WTC11 (cell line): ENCODE data around the gene ZNF526. TPM values are rescaled to one million over a fixed set of nuclear protein-coding genes. Genes with fewer than 3 reads are reported as not detected.

Experiments
- ATAC-seq: fragments of 200-7000 bp; cut with Tn5 transposase; 2 replicates; pipeline ENCODE4 v1.10.0; 2021; ENCODE audit warnings: mild to moderate bottlenecking, moderate library complexity
- CTCF ChIA-PET: fragments of 300-600 bp; sonication (Branson Sonifier 250); formaldehyde crosslinking; loops from one replicate; lab custom pipeline; 2021; ENCODE audit warnings: antibody characterized with exemption; lab: Charles Lee
- POLR2A ChIA-PET: fragments of 350-600 bp; sonication (Branson Sonifier 250); formaldehyde crosslinking; loops from one replicate; lab custom pipeline; 2021; ENCODE audit warnings: antibody characterized with exemption; lab: Charles Lee
- DNase-seq: peaks from one replicate; pipeline ENCODE4 v3.0.0; 2021; ENCODE audit warnings: low spot score
- H3K27ac Mint-ChIP-seq: 2 replicates; pipeline ENCODE4 v1.8.0; 2021; ENCODE audit warnings: mixed read lengths
- H3K27me3 Mint-ChIP-seq: 2 replicates; pipeline ENCODE4 v1.8.0; 2021; ENCODE audit warnings: low read depth, mild to moderate bottlenecking, moderate library complexity, mixed read lengths
- H3K36me3 Mint-ChIP-seq: 2 replicates; pipeline ENCODE4 v1.8.0; 2021; ENCODE audit warnings: mixed read lengths
- H3K4me1 Mint-ChIP-seq: 2 replicates; pipeline ENCODE4 v1.8.0; 2022; ENCODE audit warnings: mixed read lengths
- H3K4me3 Mint-ChIP-seq: 2 replicates; pipeline ENCODE4 v1.8.0; 2021; ENCODE audit warnings: mild to moderate bottlenecking, moderate library complexity, mixed read lengths
- H3K9me3 Mint-ChIP-seq: 2 replicates; pipeline ENCODE4 v1.8.0; 2021; ENCODE audit warnings: mixed read lengths
- CBFB ChIP-seq: sonication (generic); formaldehyde crosslinking; IDR thresholded peaks from 2 replicates; pipeline ENCODE4 v1.8.1; 2022; ENCODE audit warnings: mild to moderate bottlenecking, low read depth, missing genetic modification reagents
- ESRRA ChIP-seq: sonication (generic); formaldehyde crosslinking; IDR thresholded peaks from 2 replicates; pipeline ENCODE4 v1.8.1; 2022; ENCODE audit warnings: mild to moderate bottlenecking, missing genetic modification reagents, borderline replicate concordance
- FOXJ3 ChIP-seq: sonication (generic); formaldehyde crosslinking; IDR thresholded peaks from 2 replicates; pipeline ENCODE4 v1.9.0; 2021; ENCODE audit warnings: missing genetic modification reagents, mild to moderate bottlenecking, borderline replicate concordance
- FOXP1 ChIP-seq: sonication (generic); formaldehyde crosslinking; IDR thresholded peaks from 2 replicates; pipeline ENCODE4 v1.8.0; 2022; ENCODE audit warnings: missing genetic modification reagents, mild to moderate bottlenecking, moderate library complexity, borderline replicate concordance
- GTF2I ChIP-seq: fragments of 250-450 bp; sonication (Bioruptor Pico); conservative IDR thresholded peaks from 2 replicates; pipeline ENCODE4 v1.4.0; 2021; ENCODE audit warnings: mild to moderate bottlenecking
- IRF2 ChIP-seq: sonication (generic); formaldehyde crosslinking; IDR thresholded peaks from 2 replicates; pipeline ENCODE4 v1.8.0; 2022; ENCODE audit warnings: low read depth, missing genetic modification reagents, borderline replicate concordance
- MYBL2 ChIP-seq: sonication (generic); formaldehyde crosslinking; IDR thresholded peaks from 2 replicates; pipeline ENCODE4 v1.8.1; 2023; ENCODE audit warnings: mild to moderate bottlenecking, moderate library complexity, missing genetic modification reagents
- NFATC4 ChIP-seq: fragments of 250-450 bp; sonication (Bioruptor Pico); IDR thresholded peaks from 2 replicates; pipeline ENCODE4 v1.9.0; 2021; ENCODE audit warnings: mild to moderate bottlenecking
- NFE2L1 ChIP-seq: sonication (generic); formaldehyde crosslinking; IDR thresholded peaks from 2 replicates; pipeline ENCODE4 v1.8.1; 2023; ENCODE audit warnings: missing genetic modification reagents
- NR1H2 ChIP-seq: sonication (generic); formaldehyde crosslinking; IDR thresholded peaks from 2 replicates; pipeline ENCODE4 v1.9.0; 2021; ENCODE audit warnings: mild to moderate bottlenecking, moderate library complexity, missing genetic modification reagents
- TP53 ChIP-seq: sonication (generic); formaldehyde crosslinking; IDR thresholded peaks from 2 replicates; pipeline ENCODE4 v1.8.1; 2023; ENCODE audit warnings: mild to moderate bottlenecking, missing genetic modification reagents
- ZNF219 ChIP-seq: sonication (generic); formaldehyde crosslinking; IDR thresholded peaks from 2 replicates; pipeline ENCODE4 v1.8.0; 2023; ENCODE audit warnings: missing genetic modification reagents, mild to moderate bottlenecking, borderline replicate concordance
- ZNF317 ChIP-seq: sonication (generic); formaldehyde crosslinking; IDR thresholded peaks from 2 replicates; pipeline ENCODE4 v1.8.1; 2023; ENCODE audit warnings: low read depth, mild to moderate bottlenecking, moderate library complexity, missing genetic modification reagents, borderline replicate concordance
- ZNF671 ChIP-seq: fragments of 250-450 bp; sonication (Bioruptor Pico); IDR thresholded peaks from 2 replicates; pipeline ENCODE4 v1.8.0; 2021; ENCODE audit warnings: mild to moderate bottlenecking
- total RNA-seq: library from RNA; stranded (reverse); gene quantifications from 3 replicates; pipeline ENCODE4 v1.2.3, GENCODE V29; 2021
- TF ChIP-seq, protein P1 (sequence below): sonication (generic); formaldehyde crosslinking; IDR thresholded peaks from 2 replicates; pipeline ENCODE4 v1.8.0; 2022; ENCODE audit warnings: mild to moderate bottlenecking, missing genetic modification reagents
- TF ChIP-seq, protein P2 (sequence below): sonication (generic); formaldehyde crosslinking; conservative IDR thresholded peaks from 2 replicates; pipeline ENCODE4 v1.8.1; 2022; ENCODE audit warnings: mild to moderate bottlenecking, missing genetic modification reagents
- TF ChIP-seq, protein P3 (sequence below): sonication (generic); formaldehyde crosslinking; IDR thresholded peaks from 2 replicates; pipeline ENCODE4 v1.8.0; 2023; ENCODE audit warnings: missing genetic modification reagents, mild to moderate bottlenecking, borderline replicate concordance
- TF ChIP-seq, protein P4 (sequence below): fragments of 250-450 bp; sonication (Bioruptor Pico); IDR thresholded peaks from 2 replicates; pipeline ENCODE4 v1.9.0; 2021; ENCODE audit warnings: mild to moderate bottlenecking, borderline replicate concordance
- TF ChIP-seq, protein P5 (sequence below): sonication (generic); formaldehyde crosslinking; IDR thresholded peaks from 2 replicates; pipeline ENCODE4 v1.8.0; 2022; ENCODE audit warnings: mild to moderate bottlenecking, missing genetic modification reagents
- TF ChIP-seq, protein P6 (sequence below): fragments of 250-450 bp; sonication (Bioruptor Pico); IDR thresholded peaks from 2 replicates; pipeline ENCODE4 v1.9.0; 2021; ENCODE audit warnings: moderate library complexity, mild to moderate bottlenecking, inconsistent platforms, borderline replicate concordance
- TF ChIP-seq, protein P7 (sequence below): sonication (generic); formaldehyde crosslinking; IDR thresholded peaks from 2 replicates; pipeline ENCODE4 v1.8.1; 2023; ENCODE audit warnings: mild to moderate bottlenecking, missing genetic modification reagents

Gene ZNF526
- total RNA-seq, 1 experiment from 2014 or later: 18.3 TPM

DNA sequence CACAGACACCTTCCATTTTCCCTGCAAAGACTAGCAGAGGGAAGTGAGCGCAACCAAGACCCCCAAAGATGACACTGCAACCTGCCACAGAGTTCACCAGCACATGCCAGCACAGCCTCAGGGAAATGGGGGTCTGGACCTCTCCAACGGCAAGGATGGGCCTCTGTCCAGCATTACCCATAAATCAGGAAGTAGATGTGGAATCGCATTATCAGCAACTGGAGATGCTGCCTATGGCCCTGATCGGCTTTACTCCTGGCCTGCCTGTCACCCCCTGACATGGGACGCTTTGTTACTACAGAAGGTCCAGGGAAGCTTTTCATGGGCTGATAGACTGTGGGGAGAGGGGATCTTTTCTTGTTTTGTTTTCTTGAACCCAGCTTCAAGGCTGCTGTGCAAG is 46.4 kb upstream of the ZNF526 start:
- Mint-ChIP-seq H3K9me3 (no peaks in the 10 kb centered on the region), H3K27me3 (peaks cover 38% of the 10 kb centered on the region), H3K36me3 (no peaks in the 10 kb centered on the region), H3K4me1 (peaks cover 18% of the 10 kb centered on the region), H3K27ac (no peak overlapping the region), H3K4me3 (no peak overlapping the region)
- POLR2A ChIA-PET: no interaction called here
- TF ChIP-seq, protein P1, sequence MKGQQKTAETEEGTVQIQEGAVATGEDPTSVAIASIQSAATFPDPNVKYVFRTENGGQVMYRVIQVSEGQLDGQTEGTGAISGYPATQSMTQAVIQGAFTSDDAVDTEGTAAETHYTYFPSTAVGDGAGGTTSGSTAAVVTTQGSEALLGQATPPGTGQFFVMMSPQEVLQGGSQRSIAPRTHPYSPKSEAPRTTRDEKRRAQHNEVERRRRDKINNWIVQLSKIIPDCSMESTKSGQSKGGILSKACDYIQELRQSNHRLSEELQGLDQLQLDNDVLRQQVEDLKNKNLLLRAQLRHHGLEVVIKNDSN (CRISPR knock-in tag): no peak
- no peak for TF ChIP-seq NFE2L1
- TF ChIP-seq, protein P2, sequence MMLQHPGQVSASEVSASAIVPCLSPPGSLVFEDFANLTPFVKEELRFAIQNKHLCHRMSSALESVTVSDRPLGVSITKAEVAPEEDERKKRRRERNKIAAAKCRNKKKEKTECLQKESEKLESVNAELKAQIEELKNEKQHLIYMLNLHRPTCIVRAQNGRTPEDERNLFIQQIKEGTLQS (CRISPR knock-in tag): no peak
- no peak for TF ChIP-seq FOXJ3 (CRISPR knock-in tag)
- no peak for TF ChIP-seq ZNF671
- TF ChIP-seq NR1H2 (CRISPR knock-in tag): no peak
- no peak for TF ChIP-seq NFATC4 (CRISPR knock-in tag)
- TF ChIP-seq GTF2I: no peak
- DNase-seq (no peak), ATAC-seq (no peak)
- CTCF ChIA-PET: no interaction called here

DNA sequence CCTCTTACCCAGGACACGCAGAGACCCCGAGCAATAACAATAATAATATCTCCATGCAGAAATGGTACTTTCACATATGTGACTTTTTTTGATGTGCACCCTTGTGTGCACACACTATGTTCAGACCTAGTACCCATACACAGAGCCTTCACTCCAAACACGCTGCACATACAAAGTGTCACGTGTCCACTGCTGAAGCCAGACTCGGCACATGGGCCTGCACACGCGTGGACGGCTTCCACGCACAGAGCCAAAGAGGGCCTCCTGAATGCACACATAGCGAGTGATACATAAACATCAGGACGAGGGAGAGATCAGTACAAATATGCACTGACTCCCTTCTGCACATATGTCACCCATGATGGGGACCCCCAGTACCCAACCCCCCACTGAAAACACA is 45.9 kb upstream of the ZNF526 start:
- POLR2A ChIA-PET: no interaction called here
- peaks cover 18% of the 10 kb centered on the region for H3K4me1 Mint-ChIP-seq
- DNase-seq: no peak
- no peaks in the 10 kb centered on the region for H3K9me3 Mint-ChIP-seq
- H3K27ac Mint-ChIP-seq: no peak overlapping the region
- CTCF ChIA-PET: interaction anchor here (1.0 to 3.2 kb wide), 2 partner anchors 19 to 82 kb away, joined by 3 to 11 read pairs; no protein-coding TSS in a partner anchor
- peaks cover 38% of the 10 kb centered on the region for H3K27me3 Mint-ChIP-seq
- ATAC-seq: no peak
- H3K4me3 Mint-ChIP-seq: no peak overlapping the region
- no peaks in the 10 kb centered on the region for H3K36me3 Mint-ChIP-seq
- TF ChIP-seq CBFB (CRISPR knock-in tag): no peak
- TF ChIP-seq TP53 (CRISPR knock-in tag): no peak
- TF ChIP-seq, protein P3, sequence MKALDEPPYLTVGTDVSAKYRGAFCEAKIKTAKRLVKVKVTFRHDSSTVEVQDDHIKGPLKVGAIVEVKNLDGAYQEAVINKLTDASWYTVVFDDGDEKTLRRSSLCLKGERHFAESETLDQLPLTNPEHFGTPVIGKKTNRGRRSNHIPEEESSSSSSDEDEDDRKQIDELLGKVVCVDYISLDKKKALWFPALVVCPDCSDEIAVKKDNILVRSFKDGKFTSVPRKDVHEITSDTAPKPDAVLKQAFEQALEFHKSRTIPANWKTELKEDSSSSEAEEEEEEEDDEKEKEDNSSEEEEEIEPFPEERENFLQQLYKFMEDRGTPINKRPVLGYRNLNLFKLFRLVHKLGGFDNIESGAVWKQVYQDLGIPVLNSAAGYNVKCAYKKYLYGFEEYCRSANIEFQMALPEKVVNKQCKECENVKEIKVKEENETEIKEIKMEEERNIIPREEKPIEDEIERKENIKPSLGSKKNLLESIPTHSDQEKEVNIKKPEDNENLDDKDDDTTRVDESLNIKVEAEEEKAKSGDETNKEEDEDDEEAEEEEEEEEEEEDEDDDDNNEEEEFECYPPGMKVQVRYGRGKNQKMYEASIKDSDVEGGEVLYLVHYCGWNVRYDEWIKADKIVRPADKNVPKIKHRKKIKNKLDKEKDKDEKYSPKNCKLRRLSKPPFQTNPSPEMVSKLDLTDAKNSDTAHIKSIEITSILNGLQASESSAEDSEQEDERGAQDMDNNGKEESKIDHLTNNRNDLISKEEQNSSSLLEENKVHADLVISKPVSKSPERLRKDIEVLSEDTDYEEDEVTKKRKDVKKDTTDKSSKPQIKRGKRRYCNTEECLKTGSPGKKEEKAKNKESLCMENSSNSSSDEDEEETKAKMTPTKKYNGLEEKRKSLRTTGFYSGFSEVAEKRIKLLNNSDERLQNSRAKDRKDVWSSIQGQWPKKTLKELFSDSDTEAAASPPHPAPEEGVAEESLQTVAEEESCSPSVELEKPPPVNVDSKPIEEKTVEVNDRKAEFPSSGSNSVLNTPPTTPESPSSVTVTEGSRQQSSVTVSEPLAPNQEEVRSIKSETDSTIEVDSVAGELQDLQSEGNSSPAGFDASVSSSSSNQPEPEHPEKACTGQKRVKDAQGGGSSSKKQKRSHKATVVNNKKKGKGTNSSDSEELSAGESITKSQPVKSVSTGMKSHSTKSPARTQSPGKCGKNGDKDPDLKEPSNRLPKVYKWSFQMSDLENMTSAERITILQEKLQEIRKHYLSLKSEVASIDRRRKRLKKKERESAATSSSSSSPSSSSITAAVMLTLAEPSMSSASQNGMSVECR (CRISPR knock-in tag): no peak
- no peak for TF ChIP-seq IRF2 (CRISPR knock-in tag)
- TF ChIP-seq, protein P4, sequence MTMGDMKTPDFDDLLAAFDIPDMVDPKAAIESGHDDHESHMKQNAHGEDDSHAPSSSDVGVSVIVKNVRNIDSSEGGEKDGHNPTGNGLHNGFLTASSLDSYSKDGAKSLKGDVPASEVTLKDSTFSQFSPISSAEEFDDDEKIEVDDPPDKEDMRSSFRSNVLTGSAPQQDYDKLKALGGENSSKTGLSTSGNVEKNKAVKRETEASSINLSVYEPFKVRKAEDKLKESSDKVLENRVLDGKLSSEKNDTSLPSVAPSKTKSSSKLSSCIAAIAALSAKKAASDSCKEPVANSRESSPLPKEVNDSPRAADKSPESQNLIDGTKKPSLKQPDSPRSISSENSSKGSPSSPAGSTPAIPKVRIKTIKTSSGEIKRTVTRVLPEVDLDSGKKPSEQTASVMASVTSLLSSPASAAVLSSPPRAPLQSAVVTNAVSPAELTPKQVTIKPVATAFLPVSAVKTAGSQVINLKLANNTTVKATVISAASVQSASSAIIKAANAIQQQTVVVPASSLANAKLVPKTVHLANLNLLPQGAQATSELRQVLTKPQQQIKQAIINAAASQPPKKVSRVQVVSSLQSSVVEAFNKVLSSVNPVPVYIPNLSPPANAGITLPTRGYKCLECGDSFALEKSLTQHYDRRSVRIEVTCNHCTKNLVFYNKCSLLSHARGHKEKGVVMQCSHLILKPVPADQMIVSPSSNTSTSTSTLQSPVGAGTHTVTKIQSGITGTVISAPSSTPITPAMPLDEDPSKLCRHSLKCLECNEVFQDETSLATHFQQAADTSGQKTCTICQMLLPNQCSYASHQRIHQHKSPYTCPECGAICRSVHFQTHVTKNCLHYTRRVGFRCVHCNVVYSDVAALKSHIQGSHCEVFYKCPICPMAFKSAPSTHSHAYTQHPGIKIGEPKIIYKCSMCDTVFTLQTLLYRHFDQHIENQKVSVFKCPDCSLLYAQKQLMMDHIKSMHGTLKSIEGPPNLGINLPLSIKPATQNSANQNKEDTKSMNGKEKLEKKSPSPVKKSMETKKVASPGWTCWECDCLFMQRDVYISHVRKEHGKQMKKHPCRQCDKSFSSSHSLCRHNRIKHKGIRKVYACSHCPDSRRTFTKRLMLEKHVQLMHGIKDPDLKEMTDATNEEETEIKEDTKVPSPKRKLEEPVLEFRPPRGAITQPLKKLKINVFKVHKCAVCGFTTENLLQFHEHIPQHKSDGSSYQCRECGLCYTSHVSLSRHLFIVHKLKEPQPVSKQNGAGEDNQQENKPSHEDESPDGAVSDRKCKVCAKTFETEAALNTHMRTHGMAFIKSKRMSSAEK (CRISPR knock-in tag): no peak
- TF ChIP-seq ESRRA (CRISPR knock-in tag): no peak
- no peak for TF ChIP-seq NR1H2 (CRISPR knock-in tag)
- TF ChIP-seq ZNF317 (CRISPR knock-in tag): no peak
- TF ChIP-seq FOXP1 (CRISPR knock-in tag): no peak
- TF ChIP-seq, protein P5, sequence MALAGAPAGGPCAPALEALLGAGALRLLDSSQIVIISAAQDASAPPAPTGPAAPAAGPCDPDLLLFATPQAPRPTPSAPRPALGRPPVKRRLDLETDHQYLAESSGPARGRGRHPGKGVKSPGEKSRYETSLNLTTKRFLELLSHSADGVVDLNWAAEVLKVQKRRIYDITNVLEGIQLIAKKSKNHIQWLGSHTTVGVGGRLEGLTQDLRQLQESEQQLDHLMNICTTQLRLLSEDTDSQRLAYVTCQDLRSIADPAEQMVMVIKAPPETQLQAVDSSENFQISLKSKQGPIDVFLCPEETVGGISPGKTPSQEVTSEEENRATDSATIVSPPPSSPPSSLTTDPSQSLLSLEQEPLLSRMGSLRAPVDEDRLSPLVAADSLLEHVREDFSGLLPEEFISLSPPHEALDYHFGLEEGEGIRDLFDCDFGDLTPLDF (CRISPR knock-in tag): no peak
- TF ChIP-seq NFATC4 (CRISPR knock-in tag): no peak
- TF ChIP-seq ZNF219 (CRISPR knock-in tag): no peak
- TF ChIP-seq, protein P6, sequence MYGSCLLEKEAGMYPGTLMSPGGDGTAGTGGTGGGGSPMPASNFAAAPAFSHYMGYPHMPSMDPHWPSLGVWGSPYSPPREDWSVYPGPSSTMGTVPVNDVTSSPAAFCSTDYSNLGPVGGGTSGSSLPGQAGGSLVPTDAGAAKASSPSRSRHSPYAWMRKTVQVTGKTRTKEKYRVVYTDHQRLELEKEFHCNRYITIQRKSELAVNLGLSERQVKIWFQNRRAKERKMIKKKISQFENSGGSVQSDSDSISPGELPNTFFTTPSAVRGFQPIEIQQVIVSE (CRISPR knock-in tag): no peak
- TF ChIP-seq, protein P7, sequence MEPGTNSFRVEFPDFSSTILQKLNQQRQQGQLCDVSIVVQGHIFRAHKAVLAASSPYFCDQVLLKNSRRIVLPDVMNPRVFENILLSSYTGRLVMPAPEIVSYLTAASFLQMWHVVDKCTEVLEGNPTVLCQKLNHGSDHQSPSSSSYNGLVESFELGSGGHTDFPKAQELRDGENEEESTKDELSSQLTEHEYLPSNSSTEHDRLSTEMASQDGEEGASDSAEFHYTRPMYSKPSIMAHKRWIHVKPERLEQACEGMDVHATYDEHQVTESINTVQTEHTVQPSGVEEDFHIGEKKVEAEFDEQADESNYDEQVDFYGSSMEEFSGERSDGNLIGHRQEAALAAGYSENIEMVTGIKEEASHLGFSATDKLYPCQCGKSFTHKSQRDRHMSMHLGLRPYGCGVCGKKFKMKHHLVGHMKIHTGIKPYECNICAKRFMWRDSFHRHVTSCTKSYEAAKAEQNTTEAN (CRISPR knock-in tag): no peak
- TF ChIP-seq MYBL2 (CRISPR knock-in tag): no peak
- no peak for TF ChIP-seq GTF2I
- TF ChIP-seq, all 79 proteins: peak for 0
